Endodermal cell (in vitro differentiated cells): ENCODE data around the gene IL1B. TPM values are rescaled to one million over a fixed set of nuclear protein-coding genes. Genes with fewer than 3 reads are reported as not detected.

Experiments used
- DNase-seq: peaks from one replicate; pipeline ENCODE4 v3.0.0-alpha.2; 2017
- H3K27ac ChIP-seq: 2 replicates; pipeline ENCODE4 v1.5.1; 2013; ENCODE audit warnings: mild to moderate bottlenecking, low read depth, low read length, moderate library complexity
- H3K27me3 ChIP-seq: 2 replicates; pipeline ENCODE4 v1.6.1; 2013; ENCODE audit warnings: mild to moderate bottlenecking, low read length, moderate library complexity; ENCODE audit not compliant: insufficient read depth, control insufficient read depth, poor library complexity, severe bottlenecking
- H3K36me3 ChIP-seq: 2 replicates; pipeline ENCODE4 v1.7.0; 2013; ENCODE audit warnings: mild to moderate bottlenecking, low read length, moderate library complexity; ENCODE audit not compliant: control insufficient read depth, insufficient read depth
- H3K4me1 ChIP-seq: one replicate; pipeline ENCODE4 v1.7.0; 2013; ENCODE audit warnings: low read length; ENCODE audit not compliant: control insufficient read depth, insufficient read depth
- H3K4me3 ChIP-seq: 2 replicates; pipeline ENCODE4 v1.5.1; 2013; ENCODE audit warnings: mild to moderate bottlenecking, low read length, moderate library complexity
- H3K9ac ChIP-seq: 2 replicates; pipeline ENCODE4 v1.6.1; 2013; ENCODE audit warnings: mild to moderate bottlenecking, low read length, moderate library complexity; ENCODE audit not compliant: poor library complexity, severe bottlenecking; ENCODE audit errors: extremely low read depth
- H3K9me3 ChIP-seq: 2 replicates; pipeline ENCODE4 v1.6.1; 2013; ENCODE audit warnings: mild to moderate bottlenecking, low read length, moderate library complexity; ENCODE audit not compliant: control insufficient read depth
- H3K27ac Mint-ChIP-seq: 2 replicates; pipeline ENCODE4 v1.8.0; 2020; ENCODE audit warnings: mixed read lengths
- H3K27me3 Mint-ChIP-seq: 2 replicates; pipeline ENCODE4 v1.8.0; 2021; ENCODE audit warnings: mild to moderate bottlenecking, mixed read lengths; ENCODE audit not compliant: insufficient read depth
- H3K36me3 Mint-ChIP-seq: 2 replicates; pipeline ENCODE4 v1.8.0; 2020; ENCODE audit warnings: low read depth, mixed read lengths
- H3K4me1 Mint-ChIP-seq: 2 replicates; pipeline ENCODE4 v1.8.0; 2020; ENCODE audit warnings: mixed read lengths
- H3K4me3 Mint-ChIP-seq: 2 replicates; pipeline ENCODE4 v1.8.0; 2020; ENCODE audit warnings: mild to moderate bottlenecking, moderate library complexity, mixed read lengths
- H3K9me3 Mint-ChIP-seq: 2 replicates; pipeline ENCODE4 v1.8.0; 2020; ENCODE audit warnings: mild to moderate bottlenecking, mixed read lengths
- WGBS, 2 experiments: methylation state at CpG; one replicate each; pipeline versions ENCODE4 v1.1.5 to v1.1.7; 2013; ENCODE audit warnings: missing lambda C conversion rate in 2 of 2, mixed read lengths in 1 of 2; ENCODE audit not compliant: insufficient coverage in 1 of 2, insufficient read length in 1 of 2; 5-methylcytosine and 5-hydroxymethylcytosine counted together
- total RNA-seq, 2 donors: library from RNA; stranded (reverse); fragmentation: NEBNext Ultra II Directional in 1 of 2; extraction: Animal tissue kit (Norgen Biotek cat#: 25700) in 1 of 2; gene quantifications; 2 replicates in 1 of 2; 3 replicates in 1 of 2; pipeline ENCODE4 v1.2.1, GENCODE V29; 2021
- TF ChIP-seq, protein P1 (sequence below): fragments of 200-600 bp; sonication (generic); conservative IDR thresholded peaks from 2 replicates; pipeline ENCODE4 v1.5.0; 2021; ENCODE audit warnings: antibody characterized with exemption, mild to moderate bottlenecking

IL1B gene
- total RNA-seq, 2 donors from 2014 or later: not detected

GRCh38 chr2:112836163-112836560 lies 417 bp downstream of the IL1B start:
- no peaks in the 10 kb centered on the region for H3K9me3 Mint-ChIP-seq
- no peaks in the 10 kb centered on the region for H3K27me3 ChIP-seq
- H3K4me1 ChIP-seq: no peaks in the 10 kb centered on the region
- no peak overlapping the region for H3K9ac ChIP-seq
- peaks cover 10% of the 10 kb centered on the region for H3K27me3 Mint-ChIP-seq
- H3K27ac Mint-ChIP-seq: no peak overlapping the region
- no peaks in the 10 kb centered on the region for H3K4me1 Mint-ChIP-seq
- H3K4me3 ChIP-seq: no peak overlapping the region
- no peaks in the 10 kb centered on the region for H3K9me3 ChIP-seq
- no peaks in the 10 kb centered on the region for H3K36me3 Mint-ChIP-seq
- no peak overlapping the region for H3K4me3 Mint-ChIP-seq
- peak; percentile 30 for DNase-seq
- TF ChIP-seq, protein P1, sequence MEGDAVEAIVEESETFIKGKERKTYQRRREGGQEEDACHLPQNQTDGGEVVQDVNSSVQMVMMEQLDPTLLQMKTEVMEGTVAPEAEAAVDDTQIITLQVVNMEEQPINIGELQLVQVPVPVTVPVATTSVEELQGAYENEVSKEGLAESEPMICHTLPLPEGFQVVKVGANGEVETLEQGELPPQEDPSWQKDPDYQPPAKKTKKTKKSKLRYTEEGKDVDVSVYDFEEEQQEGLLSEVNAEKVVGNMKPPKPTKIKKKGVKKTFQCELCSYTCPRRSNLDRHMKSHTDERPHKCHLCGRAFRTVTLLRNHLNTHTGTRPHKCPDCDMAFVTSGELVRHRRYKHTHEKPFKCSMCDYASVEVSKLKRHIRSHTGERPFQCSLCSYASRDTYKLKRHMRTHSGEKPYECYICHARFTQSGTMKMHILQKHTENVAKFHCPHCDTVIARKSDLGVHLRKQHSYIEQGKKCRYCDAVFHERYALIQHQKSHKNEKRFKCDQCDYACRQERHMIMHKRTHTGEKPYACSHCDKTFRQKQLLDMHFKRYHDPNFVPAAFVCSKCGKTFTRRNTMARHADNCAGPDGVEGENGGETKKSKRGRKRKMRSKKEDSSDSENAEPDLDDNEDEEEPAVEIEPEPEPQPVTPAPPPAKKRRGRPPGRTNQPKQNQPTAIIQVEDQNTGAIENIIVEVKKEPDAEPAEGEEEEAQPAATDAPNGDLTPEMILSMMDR: no peak
- H3K36me3 ChIP-seq: no peaks in the 10 kb centered on the region
- H3K27ac ChIP-seq: no peak overlapping the region
- WGBS, 2 experiments: 83 to 93% methylated on average over 2 to 5 of the region's 5 CpGs

DNA sequence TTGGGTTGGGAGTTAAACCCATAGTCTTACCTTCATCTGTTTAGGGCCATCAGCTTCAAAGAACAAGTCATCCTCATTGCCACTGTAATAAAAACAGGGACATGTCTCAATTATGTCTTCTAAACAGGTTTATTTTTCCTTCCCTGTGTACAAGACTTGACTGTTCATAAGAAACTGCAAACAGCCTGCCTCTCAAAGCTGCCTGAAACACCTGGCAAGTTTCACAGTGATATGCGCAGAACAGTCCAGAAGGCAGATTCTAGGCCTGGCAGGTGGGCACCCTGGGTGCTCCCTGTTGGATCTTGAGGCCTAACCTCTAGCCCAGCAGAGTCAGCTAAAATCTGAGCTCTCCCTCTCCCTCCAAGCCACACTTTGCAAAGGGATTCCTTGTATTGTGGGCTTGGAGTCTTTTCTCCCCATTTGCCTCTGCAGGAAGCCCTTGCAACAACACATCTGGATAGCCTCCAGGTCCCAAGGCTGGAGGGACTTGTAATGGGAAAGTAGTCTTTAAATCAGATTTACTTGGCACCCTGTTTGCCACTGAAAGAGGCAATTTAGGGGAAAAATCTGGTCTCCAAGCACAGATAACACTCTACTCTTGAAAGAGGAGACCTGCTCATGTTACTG lies 930 bp downstream of the IL1B start:
- no peak overlapping the region for H3K4me3 ChIP-seq
- Mint-ChIP-seq H3K4me3 (no peak overlapping the region), H3K27me3 (peaks cover 8% of the 10 kb centered on the region)

GRCh38 chr2:112835061-112835501 lies 1.5 kb downstream of the IL1B start:
- Mint-ChIP-seq H3K9me3 (no peaks in the 10 kb centered on the region), H3K36me3 (no peaks in the 10 kb centered on the region), H3K27me3 (peaks cover 8% of the 10 kb centered on the region), H3K4me3 (no peak overlapping the region), H3K27ac (no peak overlapping the region), H3K4me1 (no peaks in the 10 kb centered on the region)
- Histone ChIP-seq H3K9ac (no peak overlapping the region), H3K9me3 (no peaks in the 10 kb centered on the region), H3K4me1 (no peaks in the 10 kb centered on the region), H3K36me3 (no peaks in the 10 kb centered on the region), H3K27ac (no peak overlapping the region), H3K27me3 (no peaks in the 10 kb centered on the region), H3K4me3 (no peak overlapping the region)
- no peak for DNase-seq
- TF ChIP-seq, protein P1: no peak
- 78% methylated on average over 1 of the region's 1 CpG; no CpG with 5 or more reads in 1 of the 2 experiments for WGBS, 2 experiments

More for the DNA sequence above, 930 bp downstream of the IL1B start:
- Mint-ChIP-seq H3K27ac (no peak overlapping the region), H3K9me3 (no peaks in the 10 kb centered on the region), H3K36me3 (no peaks in the 10 kb centered on the region), H3K4me1 (no peaks in the 10 kb centered on the region)
- 94 to 100% methylated on average over 1 of the region's 1 CpG for WGBS, 2 experiments
- TF ChIP-seq, protein P1: no peak
- Histone ChIP-seq H3K9me3 (no peaks in the 10 kb centered on the region), H3K9ac (no peak overlapping the region), H3K4me1 (no peaks in the 10 kb centered on the region), H3K36me3 (no peaks in the 10 kb centered on the region), H3K27ac (no peak overlapping the region), H3K27me3 (no peaks in the 10 kb centered on the region)
- DNase-seq: no peak
